ENCODE data around the gene ATXN1. TPM values are rescaled to one million over a fixed set of nuclear protein-coding genes. Genes with fewer than 3 reads are reported as not detected.

ATXN1 gene
- total and polyA plus RNA-seq, 2 donors from 2014 or later = 4.2 to 58.2 TPM

DNA sequence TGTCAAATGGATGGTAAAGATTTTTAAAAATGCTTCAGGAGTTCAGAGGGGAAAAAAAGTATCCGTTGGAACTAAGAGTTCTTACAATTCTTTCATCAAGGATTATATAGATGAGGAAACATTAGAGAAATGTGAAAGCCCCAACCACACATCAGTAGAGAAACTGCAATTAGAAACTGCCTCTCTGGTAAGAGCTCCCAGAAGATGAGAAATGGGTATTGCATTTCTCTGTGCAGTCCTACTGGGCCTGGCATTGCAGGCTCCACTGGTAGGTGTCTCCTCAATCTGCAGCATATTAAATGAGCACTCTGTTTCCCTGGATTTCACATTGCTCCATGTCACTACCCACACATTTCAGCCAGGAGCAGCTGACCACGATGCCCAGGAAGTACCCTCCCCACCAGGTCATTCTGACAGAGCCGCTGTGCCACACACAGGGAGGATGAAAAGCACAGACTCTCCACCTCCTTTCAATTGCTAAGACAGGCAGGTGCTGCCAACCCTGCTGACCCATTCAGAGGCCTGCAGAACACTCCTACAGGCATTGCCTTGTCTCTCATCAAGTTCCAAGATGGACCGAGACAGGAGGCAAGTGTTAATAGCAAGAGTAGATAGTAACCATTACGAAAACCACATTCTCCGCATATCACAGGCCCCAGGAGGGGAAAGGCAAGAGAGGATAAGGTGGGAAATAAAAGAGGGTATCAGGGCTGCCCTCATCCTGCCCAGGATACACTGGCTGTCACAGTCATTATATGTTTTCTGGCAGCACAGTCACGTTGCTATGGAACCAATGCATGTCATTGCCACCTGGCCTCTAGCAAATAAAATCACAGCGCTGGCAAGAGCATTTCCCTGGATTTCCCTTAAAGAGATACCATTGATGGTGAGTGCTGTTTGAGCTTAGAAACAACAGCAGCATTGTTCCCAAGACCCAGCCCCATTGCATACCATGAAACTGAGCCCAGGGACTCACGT, 241.7 kb downstream of the ATXN1 start:
- Histone ChIP-seq H3K4me1 (ENCODE audit: control insufficient read depth in 2 of 3, insufficient read depth in 2 of 3, low read depth in 1 of 3, low read length in 3 of 3) (no peaks in the 10 kb centered on the region), H3K9me3 (ENCODE audit: control insufficient read depth in 2 of 3, insufficient read depth in 1 of 3, low read length in 3 of 3) (no peaks in the 10 kb centered on the region), H3K9ac (ENCODE audit: low read length in 3 of 3) (no peak overlapping the region), H3K4me3 (ENCODE audit: low read length in 3 of 3) (no peak overlapping the region), H3K36me3 (ENCODE audit: control insufficient read depth in 2 of 3, insufficient read depth in 3 of 3, low read length in 3 of 3) (peaks cover 0 to 16% (median 9%) of the 10 kb centered on the region in 3 donors), H3K27me3 (ENCODE audit: control insufficient read depth, insufficient read depth, low read length) (no peaks in the 10 kb centered on the region), H3K27ac (ENCODE audit: low read depth in 2 of 2, low read length in 2 of 2) (no peak overlapping the region)
- TF ChIP-seq, protein P1, sequence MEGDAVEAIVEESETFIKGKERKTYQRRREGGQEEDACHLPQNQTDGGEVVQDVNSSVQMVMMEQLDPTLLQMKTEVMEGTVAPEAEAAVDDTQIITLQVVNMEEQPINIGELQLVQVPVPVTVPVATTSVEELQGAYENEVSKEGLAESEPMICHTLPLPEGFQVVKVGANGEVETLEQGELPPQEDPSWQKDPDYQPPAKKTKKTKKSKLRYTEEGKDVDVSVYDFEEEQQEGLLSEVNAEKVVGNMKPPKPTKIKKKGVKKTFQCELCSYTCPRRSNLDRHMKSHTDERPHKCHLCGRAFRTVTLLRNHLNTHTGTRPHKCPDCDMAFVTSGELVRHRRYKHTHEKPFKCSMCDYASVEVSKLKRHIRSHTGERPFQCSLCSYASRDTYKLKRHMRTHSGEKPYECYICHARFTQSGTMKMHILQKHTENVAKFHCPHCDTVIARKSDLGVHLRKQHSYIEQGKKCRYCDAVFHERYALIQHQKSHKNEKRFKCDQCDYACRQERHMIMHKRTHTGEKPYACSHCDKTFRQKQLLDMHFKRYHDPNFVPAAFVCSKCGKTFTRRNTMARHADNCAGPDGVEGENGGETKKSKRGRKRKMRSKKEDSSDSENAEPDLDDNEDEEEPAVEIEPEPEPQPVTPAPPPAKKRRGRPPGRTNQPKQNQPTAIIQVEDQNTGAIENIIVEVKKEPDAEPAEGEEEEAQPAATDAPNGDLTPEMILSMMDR (IDR thresholded peaks at IDR 0.05; ENCODE audit: borderline replicate concordance, extremely low read depth, insufficient read depth) = no peak
- intact Hi-C loops (cut with DNase I) = loop anchor here (10.0 kb wide), 1 partner anchor 245 kb away; the partner anchor contains the start of gene ATXN1
- FAIRE-seq = no peak
- DNase-seq = peak in 3 of 5 donors; percentile 42 to 55 (median 53)

DNA sequence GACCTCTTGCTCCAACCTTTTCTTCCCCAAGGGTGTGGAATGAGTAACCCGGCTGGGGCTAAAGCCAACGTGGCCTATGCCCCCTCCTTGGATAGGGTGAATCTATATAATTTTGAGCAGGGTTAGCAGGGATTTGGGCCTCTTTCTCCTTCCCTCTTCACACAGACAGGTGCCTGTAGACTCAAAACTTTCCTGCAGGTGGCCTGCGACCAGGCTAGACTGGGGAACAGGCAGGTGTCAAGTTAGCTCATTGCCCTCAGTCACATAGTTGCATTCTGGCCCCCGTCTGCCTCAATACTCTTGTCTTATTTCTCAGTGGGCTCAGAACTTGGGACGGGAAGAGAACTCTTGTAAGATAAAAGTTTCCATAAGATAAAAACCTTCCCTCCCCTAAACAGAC, 243.0 kb downstream of the ATXN1 start:
- no peak overlapping the region for H3K4me3 ChIP-seq (ENCODE audit: low read length in 3 of 3)
- TF ChIP-seq, protein P1 (IDR thresholded peaks at IDR 0.05; ENCODE audit: borderline replicate concordance, extremely low read depth, insufficient read depth) = no peak
- intact Hi-C loops (cut with DNase I) = loop anchor here (10.0 kb wide), 1 partner anchor 247 kb away; the partner anchor contains the start of gene ATXN1
- FAIRE-seq (no peak), DNase-seq (no peak)
- no peak overlapping the region for H3K27ac ChIP-seq (ENCODE audit: low read depth in 2 of 2, low read length in 2 of 2)
- H3K36me3 ChIP-seq (ENCODE audit: control insufficient read depth in 2 of 3, insufficient read depth in 3 of 3, low read length in 3 of 3) = peaks cover 0 to 21% (median 9%) of the 10 kb centered on the region in 3 donors
- H3K27me3 ChIP-seq (ENCODE audit: control insufficient read depth, insufficient read depth, low read length) = no peaks in the 10 kb centered on the region
- no peaks in the 10 kb centered on the region for H3K9me3 ChIP-seq (ENCODE audit: control insufficient read depth in 2 of 3, insufficient read depth in 1 of 3, low read length in 3 of 3)
- H3K9ac ChIP-seq (ENCODE audit: low read length in 3 of 3) = no peak overlapping the region
- peaks cover 0 to 7% (median 2%) of the 10 kb centered on the region in 3 donors for H3K4me1 ChIP-seq (ENCODE audit: control insufficient read depth in 2 of 3, insufficient read depth in 2 of 3, low read depth in 1 of 3, low read length in 3 of 3)

DNA sequence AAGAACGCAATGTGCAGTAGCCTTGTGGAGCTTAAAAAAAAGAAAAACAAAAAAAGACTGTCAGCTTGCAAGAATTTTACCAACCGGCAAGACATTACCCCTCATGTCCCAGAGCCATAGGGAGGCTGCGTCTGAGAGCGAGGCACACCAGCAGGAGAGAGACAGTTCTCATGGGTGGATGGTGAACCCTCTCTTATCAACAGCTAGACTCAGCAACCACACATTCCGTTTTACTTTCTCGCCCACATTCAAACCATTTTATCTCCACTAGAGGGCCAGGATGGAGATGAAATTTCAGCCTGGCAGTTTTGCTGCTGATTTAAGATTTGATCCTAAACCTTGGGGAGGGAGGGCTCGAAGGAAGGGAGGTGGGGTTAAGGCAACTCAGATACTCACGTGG, 247.0 kb downstream of the ATXN1 start:
- no peak for FAIRE-seq
- Histone ChIP-seq H3K4me3 (ENCODE audit: low read length in 3 of 3) (peak overlapping the region in 1 of 3 donors; percentile 7), H3K27me3 (ENCODE audit: control insufficient read depth, insufficient read depth, low read length) (no peaks in the 10 kb centered on the region), H3K9ac (ENCODE audit: low read length in 3 of 3) (no peak overlapping the region), H3K4me1 (ENCODE audit: control insufficient read depth in 2 of 3, insufficient read depth in 2 of 3, low read depth in 1 of 3, low read length in 3 of 3) (peaks cover 5 to 12% (median 12%) of the 10 kb centered on the region in 3 donors), H3K27ac (ENCODE audit: low read depth in 2 of 2, low read length in 2 of 2) (no peak overlapping the region), H3K36me3 (ENCODE audit: control insufficient read depth in 2 of 3, insufficient read depth in 3 of 3, low read length in 3 of 3) (peaks cover 0 to 11% (median 0%) of the 10 kb centered on the region in 3 donors), H3K9me3 (ENCODE audit: control insufficient read depth in 2 of 3, insufficient read depth in 1 of 3, low read length in 3 of 3) (no peaks in the 10 kb centered on the region)
- DNase-seq = peak in 4 of 5 donors; percentile 61 to 83 (median 74)
- TF ChIP-seq, protein P1 (IDR thresholded peaks at IDR 0.05; ENCODE audit: borderline replicate concordance, extremely low read depth, insufficient read depth) = peak; percentile 28
- intact Hi-C loops (cut with DNase I) = loop anchor here (10.0 kb wide), 1 partner anchor 251 kb away; the partner anchor contains the start of gene ATXN1
